HG03139 (cell line): ENCODE measurements around the gene ARIH2.

Experiments used
- ATAC-seq: cut with Tn5 transposase; IDR thresholded peaks from one replicate; pipeline ENCODE4 v1.9.1; 2021; ENCODE audit not compliant: unreplicated experiment

ARIH2 gene

GRCh38 chr3:48970586-48970985, 51.9 kb downstream of the ARIH2 start:
- ATAC-seq: no peak

DNA sequence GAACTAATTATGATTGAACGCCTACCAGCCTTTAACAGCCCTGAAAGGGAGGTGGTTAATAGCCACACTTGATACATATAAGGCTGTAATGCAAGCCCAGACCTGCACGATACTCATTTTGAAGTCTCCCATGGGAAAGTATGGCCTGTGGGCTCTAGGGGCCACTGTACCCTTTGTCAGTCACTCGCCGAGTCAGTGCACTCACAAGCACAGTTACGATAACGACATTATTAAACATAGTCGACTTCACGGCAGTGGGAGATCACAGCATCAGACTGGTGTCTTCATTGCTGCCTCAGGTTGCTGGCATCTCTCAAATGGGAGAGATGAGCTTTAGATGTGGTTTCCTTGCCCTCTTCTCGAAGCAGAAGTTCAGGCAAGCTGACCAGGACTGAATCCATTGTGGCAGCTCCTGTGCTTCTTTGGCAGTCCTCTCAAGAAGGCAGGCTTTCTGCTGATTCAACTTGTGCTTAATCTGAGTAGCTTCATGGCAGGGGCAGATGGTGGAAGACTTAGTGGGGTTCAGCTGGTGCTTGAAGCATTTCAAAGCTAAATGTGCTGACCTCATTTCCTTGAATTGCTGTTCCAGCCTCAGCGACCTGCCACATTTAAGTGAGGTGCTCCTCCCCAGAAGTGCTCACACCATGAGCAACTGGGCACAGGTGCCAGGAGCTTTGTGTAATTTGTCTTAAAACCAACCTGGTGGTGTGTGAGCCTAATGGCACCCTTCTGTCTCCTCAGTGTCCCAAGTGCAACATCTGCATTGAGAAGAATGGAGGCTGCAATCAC, 55.6 kb downstream of the ARIH2 start:
- no peak for ATAC-seq

- ATAC-seq: no peak
Measured at GRCh38 chr3:48979451-48979850, 60.8 kb downstream of the ARIH2 start.

- ATAC-seq: no peak
Measured at GRCh38 chr3:48980295-48980694, 61.7 kb downstream of the ARIH2 start.

GRCh38 chr3:48982016-48982415, 63.4 kb downstream of the ARIH2 start:
- no peak for ATAC-seq

GRCh38 chr3:48982686-48983085, 64.0 kb downstream of the ARIH2 start:
- no peak for ATAC-seq

DNA sequence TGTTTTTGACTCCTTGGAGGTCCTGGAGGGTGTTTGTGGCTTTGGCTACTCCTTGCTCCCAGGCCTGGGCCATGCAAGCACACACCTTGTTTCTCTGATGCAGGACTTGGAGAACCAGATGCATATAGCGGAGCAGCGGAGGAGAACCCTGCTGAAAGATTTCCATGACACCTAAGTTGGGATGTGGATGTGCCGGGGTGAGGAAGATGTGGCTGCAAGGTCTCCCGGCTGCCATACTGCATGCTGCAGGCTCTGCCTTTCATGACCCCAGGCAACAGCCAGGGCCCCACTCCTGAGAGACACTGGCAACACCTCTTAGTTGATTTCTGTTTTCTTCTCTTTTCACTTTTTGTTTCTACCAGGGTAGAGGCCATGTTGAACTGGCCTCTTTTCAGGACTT, 64.5 kb downstream of the ARIH2 start:
- no peak for ATAC-seq

DNA sequence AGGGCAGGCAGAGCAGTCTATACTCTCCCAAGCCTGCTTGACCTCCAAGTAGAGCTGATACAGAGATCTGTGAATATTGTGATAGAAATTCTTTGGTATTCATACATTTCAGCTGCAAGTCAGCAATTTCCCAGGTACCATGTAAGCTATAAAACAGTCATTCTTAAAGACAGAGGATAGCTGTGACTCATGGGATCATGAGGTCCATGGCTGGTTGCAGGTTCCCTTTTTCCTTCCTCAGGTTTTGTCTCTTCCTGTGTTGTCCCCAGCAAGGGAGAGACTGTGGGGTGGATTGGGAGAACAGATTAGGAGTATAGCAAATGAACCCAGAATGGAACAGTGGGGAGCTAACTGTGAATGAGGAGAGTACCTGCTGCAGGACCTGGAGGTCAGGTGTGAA, 66.0 kb downstream of the ARIH2 start:
- ATAC-seq: no peak

DNA sequence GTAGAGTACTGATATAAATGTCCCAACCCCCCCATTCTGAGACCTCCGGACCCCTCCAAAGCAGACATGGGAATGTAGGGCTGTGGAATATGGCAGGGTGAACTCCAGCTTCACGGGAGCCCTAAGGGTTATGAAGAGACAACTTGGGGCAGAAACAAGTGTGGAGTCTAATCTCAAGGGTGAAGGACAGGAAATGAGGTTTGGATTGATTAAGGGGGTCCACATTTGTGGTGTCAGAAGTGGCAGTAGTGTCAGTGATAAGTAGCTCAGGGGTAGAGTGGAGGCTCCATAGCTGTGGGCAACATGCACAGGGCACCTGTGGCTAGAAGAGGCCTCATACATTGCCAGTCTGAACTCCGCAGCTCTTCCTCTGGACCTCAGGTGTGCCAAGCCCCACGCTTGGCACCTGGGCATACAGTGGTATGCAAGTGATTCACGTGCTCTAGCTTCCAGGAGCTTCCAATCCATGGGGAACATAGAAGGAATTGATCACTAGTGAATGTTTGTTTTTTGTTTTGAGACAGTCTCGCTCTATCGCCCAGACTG, 67.3 kb downstream of the ARIH2 start:
- ATAC-seq: no peak

DNA sequence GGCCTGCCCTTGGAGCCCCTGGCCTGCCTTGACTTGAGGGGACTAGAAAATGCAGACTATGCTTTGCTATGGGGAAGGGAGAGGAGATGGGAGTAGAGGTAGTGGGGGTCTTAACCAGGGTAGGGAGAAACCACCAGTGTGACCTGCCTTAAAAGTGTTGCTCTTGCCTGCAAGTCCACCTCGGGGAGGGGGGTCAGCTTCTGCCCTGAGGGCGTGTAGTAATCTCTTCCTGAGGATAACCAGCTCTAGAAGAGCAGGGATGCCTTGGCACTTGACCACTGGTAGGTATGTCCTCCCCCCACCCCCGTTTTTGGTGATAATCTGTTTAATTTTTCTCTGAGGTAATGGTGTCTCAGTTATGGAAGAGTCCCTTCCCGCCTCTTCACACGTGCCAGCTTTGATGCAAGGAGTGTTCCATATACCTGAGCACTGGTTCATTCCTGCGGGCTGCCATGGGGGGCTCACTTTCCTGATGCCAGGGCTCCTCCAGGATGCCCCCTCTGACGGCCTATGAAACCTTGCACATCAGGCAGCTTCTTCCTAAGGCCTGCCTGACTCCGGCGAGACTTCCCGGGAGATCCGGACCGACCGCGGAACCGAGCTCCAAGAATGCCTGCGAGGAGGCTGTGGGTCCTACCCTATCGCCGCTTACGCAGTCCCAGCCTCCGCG, 70.6 kb downstream of the ARIH2 start:
- no peak for ATAC-seq

GRCh38 chr3:48989796-48990635, 71.4 kb downstream of the ARIH2 start, which contains the start of gene P4HTM:
Gene P4HTM, plus strand, starts transcription at chr3:48990241. Its CDS starts 16 bp downstream, at chr3:48990257.
- no peak for ATAC-seq

DNA sequence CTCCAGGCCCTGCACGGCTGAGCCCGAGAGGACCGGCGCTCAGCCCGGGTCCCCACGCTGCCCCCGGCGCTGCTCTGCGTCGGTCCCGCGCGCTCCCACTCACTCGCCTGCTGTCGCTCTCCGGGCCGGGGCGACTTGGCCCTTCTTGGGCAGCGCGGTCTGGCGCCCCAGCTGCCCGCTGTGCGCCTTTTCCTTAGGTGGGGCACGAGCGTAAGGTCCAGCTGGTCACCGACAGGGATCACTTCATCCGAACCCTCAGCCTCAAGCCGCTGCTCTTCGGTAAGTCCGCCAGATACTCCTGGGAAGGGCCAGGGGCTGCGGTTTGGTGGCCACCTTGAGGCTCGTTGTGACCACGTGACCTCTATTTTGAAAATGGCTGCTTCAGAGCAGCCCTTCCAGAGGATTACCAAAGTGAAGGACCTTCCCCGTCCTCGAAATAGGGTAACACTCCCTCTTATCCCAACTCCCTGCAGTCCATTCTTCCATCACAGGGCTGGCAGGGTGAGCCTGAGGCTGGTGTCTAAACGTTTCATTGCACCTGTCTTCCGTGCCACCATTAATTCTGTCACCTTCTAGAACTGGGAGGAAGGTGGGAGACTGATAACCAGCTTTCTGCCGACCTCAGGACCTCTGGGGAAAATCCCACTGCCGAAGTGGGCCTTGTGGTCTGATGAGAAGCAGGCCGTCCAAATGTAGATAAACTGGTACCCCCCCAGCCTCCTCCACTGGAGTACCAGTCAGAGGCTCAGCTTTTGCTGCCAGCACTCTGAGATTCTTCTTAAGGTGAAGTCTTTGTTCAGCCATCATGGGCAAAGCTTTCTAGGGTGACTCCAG, 72.2 kb downstream of the ARIH2 start:
- ATAC-seq: no peak

DNA sequence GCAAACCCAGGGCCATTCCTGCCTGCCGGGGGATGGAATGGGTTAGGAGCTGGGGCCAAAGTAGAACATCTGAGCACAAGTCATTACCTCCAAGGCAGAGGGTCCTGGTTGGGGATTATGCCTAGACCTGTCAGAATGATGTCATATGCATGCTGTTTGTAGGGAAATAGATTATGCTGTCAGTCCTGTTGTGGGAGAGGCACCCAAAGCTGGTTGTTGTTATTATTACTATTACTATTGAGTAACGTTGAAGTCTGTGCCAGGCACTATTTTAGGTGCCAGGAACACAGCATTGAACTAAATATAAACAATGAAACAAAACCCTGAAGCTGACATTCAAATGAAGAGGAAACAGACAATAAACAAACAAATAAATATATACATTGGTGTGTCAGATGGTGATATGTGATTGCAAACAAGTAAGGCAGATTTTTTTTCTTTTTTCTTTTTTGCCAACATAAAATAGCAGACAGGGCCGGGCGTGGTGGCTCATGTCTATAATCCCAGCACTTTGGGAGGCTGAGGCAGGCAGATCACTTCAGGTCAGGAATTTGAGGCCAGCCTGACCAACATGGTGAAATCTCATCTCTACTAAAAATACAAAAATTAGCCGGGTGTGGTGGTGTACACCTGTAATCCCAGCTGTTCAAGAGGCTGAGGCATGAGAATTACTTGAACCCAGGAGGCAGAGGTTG, 73.4 kb downstream of the ARIH2 start:
- no peak for ATAC-seq

DNA sequence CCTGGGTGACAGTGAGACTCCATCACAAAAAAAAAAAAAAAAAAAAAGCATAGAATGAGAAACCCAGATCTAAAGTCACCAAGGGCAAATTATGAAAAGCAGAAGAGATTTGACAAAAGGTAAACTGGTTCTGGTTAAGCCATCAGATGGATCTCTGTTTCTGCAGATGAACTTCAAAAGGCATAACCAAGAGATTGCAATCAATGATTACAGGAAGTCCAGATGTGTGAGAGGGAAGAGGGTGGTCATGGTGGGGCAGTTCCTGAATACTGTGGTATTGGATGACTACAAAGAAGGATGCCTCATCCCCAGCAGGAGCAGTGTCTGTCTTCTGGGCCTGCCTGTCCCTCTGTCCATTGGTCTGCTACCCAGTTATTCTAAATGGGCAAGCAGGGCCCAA, 75.2 kb downstream of the ARIH2 start:
- no peak for ATAC-seq

DNA sequence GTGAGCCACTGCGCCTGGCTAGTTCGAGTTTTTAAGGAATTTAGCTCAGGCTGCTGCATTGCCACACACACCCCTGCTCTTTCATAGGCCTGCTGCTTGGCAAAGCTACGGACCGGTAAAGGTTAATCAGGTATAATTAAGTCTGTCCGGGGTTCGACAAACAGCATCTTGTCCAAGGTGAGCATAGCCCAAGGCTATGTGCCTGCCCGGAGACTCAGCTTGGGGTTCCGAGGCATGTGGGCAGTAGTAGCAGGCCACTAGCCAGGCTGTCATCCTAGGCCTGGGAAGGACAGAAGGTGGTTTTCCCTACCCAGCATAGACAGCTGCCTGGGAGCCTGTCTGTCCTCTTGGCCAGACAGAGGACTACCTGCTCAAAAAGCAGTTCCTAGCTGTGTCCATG, 78.0 kb downstream of the ARIH2 start:
- ATAC-seq: no peak

GRCh38 chr3:48997102-48997635, 78.5 kb downstream of the ARIH2 start:
- no peak for ATAC-seq

DNA sequence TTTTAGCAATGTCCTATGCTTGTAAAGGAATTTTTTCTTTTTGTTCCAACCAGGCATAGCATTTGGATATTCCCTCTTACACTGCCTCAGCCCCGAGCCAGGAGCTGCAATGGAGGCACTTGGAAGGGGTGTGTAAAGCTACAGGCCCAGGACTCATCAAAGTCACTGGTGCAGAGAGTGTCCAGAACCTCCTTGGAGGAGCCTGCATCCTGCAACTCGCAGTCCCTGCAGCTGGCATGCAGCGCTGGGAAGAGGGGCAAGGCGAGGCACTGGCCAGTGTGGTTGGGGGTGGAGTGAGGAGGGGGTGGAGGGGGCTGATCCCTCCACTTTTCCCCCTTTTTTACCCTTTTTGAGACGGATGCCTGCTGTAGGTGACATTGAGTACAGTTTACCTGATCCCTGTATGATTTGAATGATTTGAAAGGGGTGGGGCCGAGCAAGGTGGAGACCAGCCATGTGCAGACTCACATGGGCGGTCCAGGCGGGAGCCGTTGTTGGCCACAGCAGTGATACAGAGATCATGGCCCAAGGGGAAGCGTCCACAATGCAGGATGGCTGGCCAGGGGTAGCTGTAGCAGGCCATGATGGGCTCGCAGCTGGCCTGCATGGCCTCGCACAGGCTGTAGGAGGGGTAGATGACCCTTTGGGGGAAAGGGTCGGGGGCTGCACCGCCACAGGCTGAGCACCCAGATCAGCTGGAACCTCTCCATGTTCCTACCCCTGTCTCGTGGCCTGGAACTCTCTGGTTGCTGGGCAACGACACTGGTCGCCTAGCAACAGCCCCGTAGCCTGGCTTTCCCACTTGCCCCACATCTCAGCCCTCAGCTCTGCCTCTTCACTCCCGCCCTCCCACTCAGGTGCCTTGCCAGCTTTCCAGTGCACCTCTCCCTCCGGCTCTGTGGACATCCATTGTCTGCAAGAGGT, 79.3 kb downstream of the ARIH2 start:
- no peak for ATAC-seq

DNA sequence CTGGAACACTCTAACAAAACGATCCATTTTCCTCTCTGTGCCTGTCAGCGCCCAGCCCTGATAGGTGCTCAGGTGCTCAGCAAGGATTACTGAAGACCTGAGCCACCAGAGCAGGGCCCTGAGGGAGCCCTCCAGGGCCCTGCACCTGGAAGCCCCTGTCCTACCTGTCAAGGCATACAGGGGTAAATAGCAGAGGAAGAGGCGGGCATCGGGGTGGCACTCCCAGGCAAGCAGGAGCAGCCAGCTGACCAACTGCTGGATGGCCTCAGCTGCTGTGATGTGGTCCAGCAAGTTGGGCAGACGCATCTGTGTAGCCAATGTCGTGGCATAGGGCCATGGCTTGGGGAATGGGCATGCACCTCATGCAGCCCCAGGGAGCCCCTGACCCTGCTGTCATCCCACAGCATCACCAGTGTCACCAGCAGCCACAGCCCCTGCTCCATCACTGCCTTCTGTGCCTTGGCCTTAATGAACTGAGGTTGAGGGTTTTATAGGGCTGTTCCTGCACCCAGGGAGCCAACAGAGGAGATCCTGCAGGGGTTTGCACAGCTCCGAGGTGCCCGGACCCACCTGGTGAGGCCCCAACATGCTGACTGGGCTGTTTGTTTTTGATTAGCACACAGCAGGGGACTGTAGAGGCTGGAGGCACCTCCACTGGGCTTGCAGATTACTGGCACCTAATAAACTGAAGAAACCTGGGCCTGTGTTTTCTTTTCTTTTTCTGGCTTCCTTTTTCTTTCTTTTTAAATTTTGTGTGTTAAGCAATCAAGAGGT, 80.6 kb downstream of the ARIH2 start:
- ATAC-seq: no peak
